WTC11 (cell line): ENCODE data around the gene ZNF888. TPM values are rescaled to one million over a fixed set of nuclear protein-coding genes. Genes with fewer than 3 reads are reported as not detected.
"Not testable (repeated sequence)": the region's sequence is repeated elsewhere in the genome, so short reads cannot be mapped to it uniquely, and the experiment has no call there.

Source experiments
- ATAC-seq: fragments of 200-7000 bp; cut with Tn5 transposase; 2 replicates; pipeline ENCODE4 v1.10.0; 2021; ENCODE audit warnings: mild to moderate bottlenecking, moderate library complexity
- CTCF ChIA-PET: fragments of 300-600 bp; sonication (Branson Sonifier 250); formaldehyde crosslinking; loops from one replicate; lab custom pipeline; 2021; ENCODE audit warnings: antibody characterized with exemption; lab: Charles Lee
- POLR2A ChIA-PET: fragments of 350-600 bp; sonication (Branson Sonifier 250); formaldehyde crosslinking; loops from one replicate; lab custom pipeline; 2021; ENCODE audit warnings: antibody characterized with exemption; lab: Charles Lee
- DNase-seq: peaks from one replicate; pipeline ENCODE4 v3.0.0; 2021; ENCODE audit warnings: low spot score
- H3K27ac Mint-ChIP-seq: 2 replicates; pipeline ENCODE4 v1.8.0; 2021; ENCODE audit warnings: mixed read lengths
- H3K27me3 Mint-ChIP-seq: 2 replicates; pipeline ENCODE4 v1.8.0; 2021; ENCODE audit warnings: low read depth, mild to moderate bottlenecking, moderate library complexity, mixed read lengths
- H3K36me3 Mint-ChIP-seq: 2 replicates; pipeline ENCODE4 v1.8.0; 2021; ENCODE audit warnings: mixed read lengths
- H3K4me1 Mint-ChIP-seq: 2 replicates; pipeline ENCODE4 v1.8.0; 2022; ENCODE audit warnings: mixed read lengths
- H3K4me3 Mint-ChIP-seq: 2 replicates; pipeline ENCODE4 v1.8.0; 2021; ENCODE audit warnings: mild to moderate bottlenecking, moderate library complexity, mixed read lengths
- H3K9me3 Mint-ChIP-seq: 2 replicates; pipeline ENCODE4 v1.8.0; 2021; ENCODE audit warnings: mixed read lengths
- ATF1 ChIP-seq: sonication (generic); formaldehyde crosslinking; IDR thresholded peaks from 2 replicates; pipeline ENCODE4 v1.8.1; 2023; ENCODE audit warnings: mild to moderate bottlenecking, moderate library complexity, missing genetic modification reagents
- ETV6 ChIP-seq: sonication (generic); formaldehyde crosslinking; IDR thresholded peaks from 2 replicates; pipeline ENCODE4 v1.8.1; 2022; ENCODE audit warnings: mild to moderate bottlenecking, missing genetic modification reagents
- GRHL2 ChIP-seq: fragments of 250-450 bp; sonication (Bioruptor Pico); IDR thresholded peaks from 2 replicates; pipeline ENCODE4 v1.8.0; 2022; ENCODE audit warnings: mild to moderate bottlenecking, moderate library complexity; ENCODE audit not compliant: insufficient replicate concordance, severe bottlenecking
- GTF2I ChIP-seq: fragments of 250-450 bp; sonication (Bioruptor Pico); conservative IDR thresholded peaks from 2 replicates; pipeline ENCODE4 v1.4.0; 2021; ENCODE audit warnings: mild to moderate bottlenecking
- MXD4 ChIP-seq: fragments of 250-450 bp; sonication (Bioruptor Pico); IDR thresholded peaks from 2 replicates; pipeline ENCODE4 v1.8.0; 2021; ENCODE audit warnings: mild to moderate bottlenecking, moderate library complexity, borderline replicate concordance
- MYBL2 ChIP-seq: sonication (generic); formaldehyde crosslinking; IDR thresholded peaks from 2 replicates; pipeline ENCODE4 v1.8.1; 2023; ENCODE audit warnings: mild to moderate bottlenecking, moderate library complexity, missing genetic modification reagents
- SP1 ChIP-seq: sonication (generic); formaldehyde crosslinking; conservative IDR thresholded peaks from 2 replicates; pipeline ENCODE4 v1.8.1; 2022; ENCODE audit warnings: missing genetic modification reagents
- TP53 ChIP-seq: sonication (generic); formaldehyde crosslinking; IDR thresholded peaks from 2 replicates; pipeline ENCODE4 v1.8.1; 2023; ENCODE audit warnings: mild to moderate bottlenecking, missing genetic modification reagents
- ZNF121 ChIP-seq: sonication (generic); formaldehyde crosslinking; IDR thresholded peaks from 2 replicates; pipeline ENCODE4 v1.8.0; 2023; ENCODE audit warnings: missing genetic modification reagents
- ZNF423 ChIP-seq: fragments of 250-450 bp; sonication (Bioruptor Pico); IDR thresholded peaks from 2 replicates; pipeline ENCODE4 v2.1.2; 2022; ENCODE audit warnings: mild to moderate bottlenecking, moderate library complexity
- total RNA-seq: library from RNA; stranded (reverse); gene quantifications from 3 replicates; pipeline ENCODE4 v1.2.3, GENCODE V29; 2021
- TF ChIP-seq, protein P1 (sequence below): sonication (generic); formaldehyde crosslinking; IDR thresholded peaks from 2 replicates; pipeline ENCODE4 v1.8.1; 2023; ENCODE audit warnings: mild to moderate bottlenecking, missing genetic modification reagents, moderate library complexity
- TF ChIP-seq, protein P2 (sequence below): sonication (generic); formaldehyde crosslinking; IDR thresholded peaks from 2 replicates; pipeline ENCODE4 v1.8.1; 2022; ENCODE audit warnings: missing genetic modification reagents, borderline replicate concordance
- TF ChIP-seq, protein P3 (sequence below): sonication (generic); formaldehyde crosslinking; IDR thresholded peaks from 2 replicates; pipeline ENCODE4 v1.8.0; 2022; ENCODE audit warnings: mild to moderate bottlenecking, missing genetic modification reagents
- TF ChIP-seq, protein P4 (sequence below): fragments of 250-450 bp; sonication (Bioruptor Pico); IDR thresholded peaks from 2 replicates; pipeline ENCODE4 v1.9.0; 2021; ENCODE audit warnings: mild to moderate bottlenecking
- TF ChIP-seq, protein P5 (sequence below): fragments of 250-450 bp; sonication (Bioruptor Pico); IDR thresholded peaks from 2 replicates; pipeline ENCODE4 v1.9.0; 2021; ENCODE audit warnings: mild to moderate bottlenecking, borderline replicate concordance

Gene ZNF888
- total RNA-seq, 1 experiment from 2014 or later, result 9.8 TPM

DNA sequence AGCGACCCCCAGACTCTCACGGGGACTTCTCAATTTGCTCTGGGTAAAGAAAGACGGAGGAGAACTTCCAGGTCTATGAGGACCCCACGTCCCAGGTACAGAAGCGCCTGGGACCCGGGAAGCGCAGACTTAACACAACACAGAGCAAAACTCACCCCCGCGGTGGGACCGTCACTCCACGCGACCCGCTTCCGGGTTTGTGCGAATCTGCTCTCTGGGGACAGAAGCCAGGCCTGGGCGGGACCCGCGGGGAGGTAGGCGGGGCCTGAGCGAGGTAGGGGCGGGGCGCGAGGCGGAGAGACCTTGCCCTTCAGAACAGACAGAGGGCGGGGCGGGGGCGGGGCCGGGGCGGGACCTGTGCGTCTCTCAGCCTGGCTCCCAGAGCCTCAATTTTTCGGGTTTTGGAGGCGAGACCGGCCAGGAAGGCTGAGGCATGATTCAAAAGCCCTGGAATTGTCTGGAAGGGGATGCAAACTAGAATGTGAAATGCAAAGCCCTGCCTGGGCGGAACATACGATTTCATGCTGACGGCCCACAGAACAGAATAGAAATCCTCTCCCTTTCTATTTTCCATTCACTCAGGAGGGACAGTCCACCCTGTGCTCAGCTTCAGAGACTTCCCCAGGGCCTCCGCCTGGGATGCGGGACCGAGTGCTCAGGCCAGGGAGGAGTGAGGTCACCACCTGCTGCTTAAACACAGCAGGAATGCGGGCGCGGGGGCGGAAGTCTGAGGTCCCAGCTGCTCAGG lies 19.3 kb upstream of the ZNF888 start (continued):
- TF ChIP-seq, protein P1, sequence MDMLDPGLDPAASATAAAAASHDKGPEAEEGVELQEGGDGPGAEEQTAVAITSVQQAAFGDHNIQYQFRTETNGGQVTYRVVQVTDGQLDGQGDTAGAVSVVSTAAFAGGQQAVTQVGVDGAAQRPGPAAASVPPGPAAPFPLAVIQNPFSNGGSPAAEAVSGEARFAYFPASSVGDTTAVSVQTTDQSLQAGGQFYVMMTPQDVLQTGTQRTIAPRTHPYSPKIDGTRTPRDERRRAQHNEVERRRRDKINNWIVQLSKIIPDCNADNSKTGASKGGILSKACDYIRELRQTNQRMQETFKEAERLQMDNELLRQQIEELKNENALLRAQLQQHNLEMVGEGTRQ (CRISPR knock-in tag), result no peak

DNA sequence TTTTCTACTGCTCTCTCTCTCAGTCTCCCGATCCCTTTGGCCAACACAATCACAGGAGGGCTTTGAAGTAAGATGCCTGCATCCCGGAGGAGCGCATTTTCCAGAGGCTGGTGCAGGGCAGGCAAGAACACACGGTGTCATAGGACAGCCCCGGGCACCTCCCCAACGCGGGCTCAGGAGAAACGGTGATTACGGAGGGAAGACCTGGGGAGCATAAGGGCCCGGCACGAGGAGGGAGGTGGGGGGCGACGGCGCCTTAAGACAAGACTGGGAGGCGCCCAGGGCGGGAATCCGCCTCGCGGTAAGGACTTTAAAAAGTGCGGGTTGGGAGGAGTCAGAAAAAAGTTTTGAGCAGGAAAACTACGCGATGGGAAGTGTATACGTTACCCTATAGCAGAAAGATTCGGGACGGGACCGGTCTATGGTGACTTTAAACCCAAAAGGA lies 18.7 kb upstream of the ZNF888 start:
- DNase-seq, result peak; percentile 45
- Mint-ChIP-seq H3K9me3 (no peaks in the 10 kb centered on the region), H3K4me1 (peaks cover 47% of the 10 kb centered on the region), H3K27ac (peak overlapping the region; percentile 91), H3K4me3 (peak overlapping the region; percentile 94), H3K36me3 (peaks cover 3% of the 10 kb centered on the region; the same call in 1 of the 2 replicates), H3K27me3 (no peaks in the 10 kb centered on the region)
- CTCF ChIA-PET, result no interaction called here
- TF ChIP-seq, protein P2, sequence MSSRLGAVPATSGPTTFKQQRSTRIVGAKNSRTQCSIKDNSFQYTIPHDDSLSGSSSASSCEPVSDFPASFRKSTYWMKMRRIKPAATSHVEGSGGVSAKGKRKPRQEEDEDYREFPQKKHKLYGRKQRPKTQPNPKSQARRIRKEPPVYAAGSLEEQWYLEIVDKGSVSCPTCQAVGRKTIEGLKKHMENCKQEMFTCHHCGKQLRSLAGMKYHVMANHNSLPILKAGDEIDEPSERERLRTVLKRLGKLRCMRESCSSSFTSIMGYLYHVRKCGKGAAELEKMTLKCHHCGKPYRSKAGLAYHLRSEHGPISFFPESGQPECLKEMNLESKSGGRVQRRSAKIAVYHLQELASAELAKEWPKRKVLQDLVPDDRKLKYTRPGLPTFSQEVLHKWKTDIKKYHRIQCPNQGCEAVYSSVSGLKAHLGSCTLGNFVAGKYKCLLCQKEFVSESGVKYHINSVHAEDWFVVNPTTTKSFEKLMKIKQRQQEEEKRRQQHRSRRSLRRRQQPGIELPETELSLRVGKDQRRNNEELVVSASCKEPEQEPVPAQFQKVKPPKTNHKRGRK, result no peak
- TF ChIP-seq MYBL2 (CRISPR knock-in tag) (no peak), GTF2I (no peak)
- TF ChIP-seq, protein P3, sequence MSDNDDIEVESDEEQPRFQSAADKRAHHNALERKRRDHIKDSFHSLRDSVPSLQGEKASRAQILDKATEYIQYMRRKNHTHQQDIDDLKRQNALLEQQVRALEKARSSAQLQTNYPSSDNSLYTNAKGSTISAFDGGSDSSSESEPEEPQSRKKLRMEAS (CRISPR knock-in tag), result peak; percentile 15; the same call in 1 of the 2 replicates
- ATAC-seq, result peak; percentile 6
- POLR2A ChIA-PET, result interaction anchor here (0.7 kb wide), 2 partner anchors 20 to 32 kb away, joined by 5 to 9 read pairs; no protein-coding TSS in a partner anchor

DNA sequence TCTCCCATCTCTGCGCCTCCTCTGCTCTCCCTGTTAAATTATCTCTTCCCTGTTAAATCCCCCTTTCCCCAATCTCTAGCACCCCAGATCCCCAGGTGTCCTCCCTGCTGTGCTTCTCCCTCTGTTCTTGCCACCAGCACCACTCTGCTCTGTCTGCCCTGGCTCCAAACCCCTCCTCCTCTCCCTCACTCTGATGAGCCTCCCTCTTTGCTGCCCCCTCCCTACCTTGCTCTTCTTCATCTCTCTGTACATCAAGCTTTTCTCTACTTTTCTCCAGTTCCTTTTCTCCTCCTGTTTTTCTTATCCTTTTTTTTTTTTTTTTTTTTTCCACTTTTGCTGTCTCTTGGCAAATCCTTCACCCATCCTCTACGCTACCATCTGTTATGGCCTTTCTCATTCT lies 18.3 kb upstream of the ZNF888 start:
- POLR2A ChIA-PET, result interaction anchor here (0.7 kb wide), 2 partner anchors 20 to 32 kb away, joined by 5 to 9 read pairs; no protein-coding TSS in a partner anchor
- H3K4me1 Mint-ChIP-seq, result peaks cover 43% of the 10 kb centered on the region
- H3K36me3 Mint-ChIP-seq, CTCF ChIA-PET, DNase-seq, H3K9me3 Mint-ChIP-seq, ATAC-seq, H3K27me3 Mint-ChIP-seq: not testable (repeated sequence)
- peak overlapping the region; percentile 91 for H3K27ac Mint-ChIP-seq
- peak overlapping the region; percentile 94 for H3K4me3 Mint-ChIP-seq

DNA sequence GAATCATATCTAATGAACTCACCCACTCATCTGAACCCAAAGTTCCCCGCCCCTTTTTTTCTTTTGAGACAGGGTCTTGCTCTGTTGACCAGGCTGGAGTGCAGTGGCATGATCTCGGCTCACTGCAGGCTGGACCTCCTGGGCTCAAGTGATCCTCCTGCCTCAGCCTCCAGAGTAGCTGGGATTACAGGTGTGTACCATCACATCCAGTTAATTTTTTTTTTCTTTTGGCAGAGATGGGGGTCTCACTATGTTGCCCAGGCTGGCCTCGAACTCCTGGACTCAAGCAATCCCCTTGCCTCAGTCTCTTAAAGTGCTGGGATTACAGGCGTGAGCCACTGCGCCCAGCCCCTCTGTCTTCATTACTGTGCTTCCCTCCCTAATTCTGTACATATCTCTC lies 17.7 kb upstream of the ZNF888 start:
- CTCF ChIA-PET, H3K9me3 Mint-ChIP-seq, H3K27ac Mint-ChIP-seq, DNase-seq, H3K27me3 Mint-ChIP-seq, ATAC-seq, H3K36me3 Mint-ChIP-seq: not testable (repeated sequence)
- Mint-ChIP-seq H3K4me1 (peaks cover 40% of the 10 kb centered on the region), H3K4me3 (peak overlapping the region; percentile 94)
- POLR2A ChIA-PET, result interaction anchor here (0.7 kb wide), 2 partner anchors 19 to 33 kb away, joined by 5 to 9 read pairs; no protein-coding TSS in a partner anchor
- peak; percentile 61; the same call in 1 of the 2 replicates for TF ChIP-seq ZNF121

DNA sequence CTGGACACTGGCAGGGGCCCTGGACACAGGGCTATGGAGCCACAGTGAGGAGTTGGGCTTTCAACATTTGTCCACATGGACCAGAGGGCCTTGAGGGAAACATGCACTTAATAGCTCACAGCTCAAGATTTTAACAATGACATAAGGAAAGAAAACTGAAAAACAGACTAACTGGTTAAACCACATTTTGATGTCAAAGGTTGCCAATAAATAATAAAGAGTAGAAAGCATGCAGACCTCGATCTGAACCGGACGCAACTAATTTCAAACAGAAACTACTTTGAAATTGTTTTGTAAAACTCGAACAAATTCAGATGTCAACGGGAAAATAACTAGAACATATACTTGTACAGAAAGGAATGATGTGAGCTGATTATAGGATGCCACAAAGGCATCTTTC lies 15.5 kb upstream of the ZNF888 start:
- CTCF ChIA-PET, result interaction anchor here (0.6 kb wide), 1 partner anchor 151 kb away, joined by 3 read pairs; no protein-coding TSS in a partner anchor
- Mint-ChIP-seq H3K4me1 (peaks cover 19% of the 10 kb centered on the region), H3K9me3 (no peaks in the 10 kb centered on the region), H3K4me3 (no peak overlapping the region), H3K36me3 (peaks cover 18% of the 10 kb centered on the region; the same call in 1 of the 2 replicates), H3K27ac (peak overlapping the region; percentile 21; the same call in 1 of the 2 replicates), H3K27me3 (no peaks in the 10 kb centered on the region)
- POLR2A ChIA-PET, result no interaction called here
- ATAC-seq, result no peak
- no peak for DNase-seq
- TF ChIP-seq MXD4 (CRISPR knock-in tag) (no peak), SP1 (CRISPR knock-in tag) (no peak), ATF1 (CRISPR knock-in tag) (no peak), TP53 (CRISPR knock-in tag) (no peak), ZNF423 (CRISPR knock-in tag) (no peak), GRHL2 (CRISPR knock-in tag) (no peak), ETV6 (CRISPR knock-in tag) (no peak)
- TF ChIP-seq, protein P4, sequence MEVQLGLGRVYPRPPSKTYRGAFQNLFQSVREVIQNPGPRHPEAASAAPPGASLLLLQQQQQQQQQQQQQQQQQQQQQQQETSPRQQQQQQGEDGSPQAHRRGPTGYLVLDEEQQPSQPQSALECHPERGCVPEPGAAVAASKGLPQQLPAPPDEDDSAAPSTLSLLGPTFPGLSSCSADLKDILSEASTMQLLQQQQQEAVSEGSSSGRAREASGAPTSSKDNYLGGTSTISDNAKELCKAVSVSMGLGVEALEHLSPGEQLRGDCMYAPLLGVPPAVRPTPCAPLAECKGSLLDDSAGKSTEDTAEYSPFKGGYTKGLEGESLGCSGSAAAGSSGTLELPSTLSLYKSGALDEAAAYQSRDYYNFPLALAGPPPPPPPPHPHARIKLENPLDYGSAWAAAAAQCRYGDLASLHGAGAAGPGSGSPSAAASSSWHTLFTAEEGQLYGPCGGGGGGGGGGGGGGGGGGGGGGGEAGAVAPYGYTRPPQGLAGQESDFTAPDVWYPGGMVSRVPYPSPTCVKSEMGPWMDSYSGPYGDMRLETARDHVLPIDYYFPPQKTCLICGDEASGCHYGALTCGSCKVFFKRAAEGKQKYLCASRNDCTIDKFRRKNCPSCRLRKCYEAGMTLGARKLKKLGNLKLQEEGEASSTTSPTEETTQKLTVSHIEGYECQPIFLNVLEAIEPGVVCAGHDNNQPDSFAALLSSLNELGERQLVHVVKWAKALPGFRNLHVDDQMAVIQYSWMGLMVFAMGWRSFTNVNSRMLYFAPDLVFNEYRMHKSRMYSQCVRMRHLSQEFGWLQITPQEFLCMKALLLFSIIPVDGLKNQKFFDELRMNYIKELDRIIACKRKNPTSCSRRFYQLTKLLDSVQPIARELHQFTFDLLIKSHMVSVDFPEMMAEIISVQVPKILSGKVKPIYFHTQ (CRISPR knock-in tag), result no peak
- TF ChIP-seq, protein P5, sequence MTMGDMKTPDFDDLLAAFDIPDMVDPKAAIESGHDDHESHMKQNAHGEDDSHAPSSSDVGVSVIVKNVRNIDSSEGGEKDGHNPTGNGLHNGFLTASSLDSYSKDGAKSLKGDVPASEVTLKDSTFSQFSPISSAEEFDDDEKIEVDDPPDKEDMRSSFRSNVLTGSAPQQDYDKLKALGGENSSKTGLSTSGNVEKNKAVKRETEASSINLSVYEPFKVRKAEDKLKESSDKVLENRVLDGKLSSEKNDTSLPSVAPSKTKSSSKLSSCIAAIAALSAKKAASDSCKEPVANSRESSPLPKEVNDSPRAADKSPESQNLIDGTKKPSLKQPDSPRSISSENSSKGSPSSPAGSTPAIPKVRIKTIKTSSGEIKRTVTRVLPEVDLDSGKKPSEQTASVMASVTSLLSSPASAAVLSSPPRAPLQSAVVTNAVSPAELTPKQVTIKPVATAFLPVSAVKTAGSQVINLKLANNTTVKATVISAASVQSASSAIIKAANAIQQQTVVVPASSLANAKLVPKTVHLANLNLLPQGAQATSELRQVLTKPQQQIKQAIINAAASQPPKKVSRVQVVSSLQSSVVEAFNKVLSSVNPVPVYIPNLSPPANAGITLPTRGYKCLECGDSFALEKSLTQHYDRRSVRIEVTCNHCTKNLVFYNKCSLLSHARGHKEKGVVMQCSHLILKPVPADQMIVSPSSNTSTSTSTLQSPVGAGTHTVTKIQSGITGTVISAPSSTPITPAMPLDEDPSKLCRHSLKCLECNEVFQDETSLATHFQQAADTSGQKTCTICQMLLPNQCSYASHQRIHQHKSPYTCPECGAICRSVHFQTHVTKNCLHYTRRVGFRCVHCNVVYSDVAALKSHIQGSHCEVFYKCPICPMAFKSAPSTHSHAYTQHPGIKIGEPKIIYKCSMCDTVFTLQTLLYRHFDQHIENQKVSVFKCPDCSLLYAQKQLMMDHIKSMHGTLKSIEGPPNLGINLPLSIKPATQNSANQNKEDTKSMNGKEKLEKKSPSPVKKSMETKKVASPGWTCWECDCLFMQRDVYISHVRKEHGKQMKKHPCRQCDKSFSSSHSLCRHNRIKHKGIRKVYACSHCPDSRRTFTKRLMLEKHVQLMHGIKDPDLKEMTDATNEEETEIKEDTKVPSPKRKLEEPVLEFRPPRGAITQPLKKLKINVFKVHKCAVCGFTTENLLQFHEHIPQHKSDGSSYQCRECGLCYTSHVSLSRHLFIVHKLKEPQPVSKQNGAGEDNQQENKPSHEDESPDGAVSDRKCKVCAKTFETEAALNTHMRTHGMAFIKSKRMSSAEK, result no peak
